Activated T-cell treated with anti-CD3 and anti-CD28 coated beads, Interleukin-2, amount 50 U/mL, for 24 hours (primary cell): Measurements from ENCODE around the gene HS6ST3.

ENCODE experiments used
- DNase-seq: peaks from one replicate; pipeline ENCODE4 v3.0.0-alpha.2; 2020
- H3K27ac Mint-ChIP-seq: 2 replicates; pipeline ENCODE4 v1.8.0; 2020; ENCODE audit warnings: mild to moderate bottlenecking, mixed read lengths
- H3K27me3 Mint-ChIP-seq: 2 replicates; pipeline ENCODE4 v1.8.0; 2020; ENCODE audit warnings: mixed read lengths
- H3K36me3 Mint-ChIP-seq: 2 replicates; pipeline ENCODE4 v1.8.0; 2020; ENCODE audit warnings: low read depth, mixed read lengths
- H3K4me1 Mint-ChIP-seq: 2 replicates; pipeline ENCODE4 v1.8.0; 2020; ENCODE audit warnings: low read depth, mixed read lengths
- H3K4me3 Mint-ChIP-seq: 2 replicates; pipeline ENCODE4 v1.8.0; 2020; ENCODE audit warnings: mild to moderate bottlenecking, moderate library complexity, mixed read lengths
- H3K9me3 Mint-ChIP-seq: 2 replicates; pipeline ENCODE4 v1.8.0; 2020; ENCODE audit warnings: mixed read lengths

The HS6ST3 gene

DNA sequence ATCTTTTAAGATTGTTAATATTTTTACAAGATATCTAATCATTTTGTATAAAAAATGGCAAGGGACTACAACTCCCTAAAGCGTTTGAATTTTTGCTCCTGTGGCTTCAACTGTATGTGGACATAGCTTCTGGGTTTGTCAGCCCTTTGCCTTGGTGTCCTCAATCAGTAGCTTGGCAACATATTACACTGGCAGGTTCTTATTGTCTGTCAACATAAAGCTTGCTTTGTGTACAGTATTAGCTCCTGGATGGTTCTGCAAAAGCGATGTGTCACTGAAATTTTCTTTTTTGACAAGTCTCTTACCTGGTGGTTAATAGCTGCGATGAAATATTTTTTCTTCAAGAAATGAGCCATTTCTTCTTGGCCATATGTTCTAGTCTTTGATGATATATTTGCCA lies 190.0 kb downstream of the HS6ST3 start:
- Mint-ChIP-seq H3K27ac (no peak overlapping the region), H3K27me3 (no peaks in the 10 kb centered on the region), H3K36me3 (no peaks in the 10 kb centered on the region), H3K4me3 (no peak overlapping the region), H3K4me1 (no peaks in the 10 kb centered on the region), H3K9me3 (peaks cover 6% of the 10 kb centered on the region)
- DNase-seq = no peak

- no peak for DNase-seq
- H3K4me1 Mint-ChIP-seq = no peaks in the 10 kb centered on the region
- H3K27me3 Mint-ChIP-seq = no peaks in the 10 kb centered on the region
- peaks cover 6% of the 10 kb centered on the region for H3K9me3 Mint-ChIP-seq
- no peak overlapping the region for H3K27ac Mint-ChIP-seq
- no peak overlapping the region for H3K4me3 Mint-ChIP-seq
- H3K36me3 Mint-ChIP-seq = no peaks in the 10 kb centered on the region
Observed at GRCh38 chr13:96284971-96285370, 195.1 kb downstream of the HS6ST3 start.

GRCh38 chr13:96285729-96286128 lies 195.8 kb downstream of the HS6ST3 start:
- Mint-ChIP-seq H3K36me3 (no peaks in the 10 kb centered on the region), H3K27me3 (no peaks in the 10 kb centered on the region), H3K4me1 (no peaks in the 10 kb centered on the region), H3K27ac (no peak overlapping the region), H3K9me3 (peaks cover 6% of the 10 kb centered on the region), H3K4me3 (no peak overlapping the region)
- no peak for DNase-seq

DNA sequence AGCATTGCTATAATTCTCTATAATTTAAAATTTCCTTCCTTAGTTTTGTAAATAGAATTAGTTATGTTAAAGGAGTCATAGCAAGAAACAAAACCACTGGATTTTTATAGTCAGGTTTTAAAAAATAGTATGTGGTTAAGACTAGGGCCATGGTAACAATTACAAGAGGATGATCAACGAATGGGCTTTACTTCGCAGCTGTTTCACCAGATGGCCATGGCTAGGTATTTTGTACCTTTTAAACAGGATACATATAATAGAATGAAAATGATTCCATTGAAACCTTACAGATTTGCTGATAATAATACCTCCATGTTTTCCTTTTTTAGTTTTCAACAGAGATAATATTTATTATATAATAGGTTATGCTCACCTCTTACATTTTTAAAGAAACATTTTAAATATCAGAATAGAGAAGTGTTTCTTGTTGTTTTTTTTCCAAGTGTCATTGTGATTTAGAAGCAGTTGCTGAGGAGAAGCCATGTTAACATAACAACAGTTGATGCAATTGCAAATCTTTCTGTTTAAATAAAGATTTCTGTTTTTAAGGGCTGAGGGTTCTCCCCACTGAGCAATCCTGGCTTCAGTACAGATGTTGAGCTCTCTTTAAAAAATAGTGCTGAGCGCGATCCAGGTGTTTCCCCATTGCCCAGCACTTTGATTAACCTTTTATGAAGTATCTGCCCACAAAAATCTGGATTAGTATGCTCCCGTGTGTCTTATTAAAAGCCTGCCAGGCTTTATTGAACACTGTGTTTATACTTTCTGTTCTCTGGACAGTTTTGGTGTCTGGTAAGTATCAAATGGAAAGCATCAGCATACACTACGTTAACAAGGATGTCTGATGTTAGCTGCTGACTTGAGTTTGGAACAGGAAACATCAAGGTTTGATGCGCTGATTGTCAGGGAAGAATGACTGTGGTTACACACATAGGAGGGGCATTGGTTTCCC lies 205.3 kb downstream of the HS6ST3 start:
- Mint-ChIP-seq H3K9me3 (peaks cover 4% of the 10 kb centered on the region), H3K27me3 (no peaks in the 10 kb centered on the region), H3K27ac (no peak overlapping the region), H3K4me1 (no peaks in the 10 kb centered on the region), H3K4me3 (no peak overlapping the region), H3K36me3 (no peaks in the 10 kb centered on the region)
- DNase-seq = no peak

DNA sequence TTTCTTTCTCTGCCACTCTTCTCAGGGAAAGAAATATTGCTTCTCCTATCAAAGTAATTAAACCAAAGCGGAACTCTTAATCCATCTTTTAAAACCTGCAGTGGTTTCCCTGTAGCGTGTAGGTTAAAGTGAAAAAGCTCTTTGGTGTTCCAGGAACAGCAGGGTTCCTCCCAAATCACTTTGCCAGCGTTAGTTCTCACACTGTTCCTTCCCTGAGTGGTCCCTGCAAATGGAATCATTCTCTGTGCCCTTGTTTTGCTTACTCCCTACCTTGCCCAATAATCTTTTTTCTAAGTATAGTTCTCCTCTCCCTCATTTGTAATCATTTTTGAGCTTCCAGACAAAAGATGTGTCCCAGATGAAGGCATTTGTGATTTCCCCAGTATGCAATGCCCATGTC lies 207.5 kb downstream of the HS6ST3 start:
- no peaks in the 10 kb centered on the region for H3K4me1 Mint-ChIP-seq
- H3K27me3 Mint-ChIP-seq = no peaks in the 10 kb centered on the region
- no peaks in the 10 kb centered on the region for H3K36me3 Mint-ChIP-seq
- DNase-seq = no peak
- peaks cover 4% of the 10 kb centered on the region for H3K9me3 Mint-ChIP-seq
- H3K4me3 Mint-ChIP-seq = no peak overlapping the region
- H3K27ac Mint-ChIP-seq = no peak overlapping the region

- Mint-ChIP-seq H3K9me3 (peaks cover 4% of the 10 kb centered on the region), H3K4me1 (no peaks in the 10 kb centered on the region), H3K36me3 (no peaks in the 10 kb centered on the region), H3K27ac (no peak overlapping the region), H3K27me3 (no peaks in the 10 kb centered on the region), H3K4me3 (no peak overlapping the region)
- DNase-seq = no peak
Observed at GRCh38 chr13:96299235-96299634, 209.3 kb downstream of the HS6ST3 start.

- H3K4me3 Mint-ChIP-seq = no peak overlapping the region
- no peaks in the 10 kb centered on the region for H3K36me3 Mint-ChIP-seq
- no peak overlapping the region for H3K27ac Mint-ChIP-seq
- no peaks in the 10 kb centered on the region for H3K27me3 Mint-ChIP-seq
- H3K4me1 Mint-ChIP-seq = no peaks in the 10 kb centered on the region
- peaks cover 4% of the 10 kb centered on the region for H3K9me3 Mint-ChIP-seq
- DNase-seq = no peak
Observed at GRCh38 chr13:96308568-96308967, 218.7 kb downstream of the HS6ST3 start.

DNA sequence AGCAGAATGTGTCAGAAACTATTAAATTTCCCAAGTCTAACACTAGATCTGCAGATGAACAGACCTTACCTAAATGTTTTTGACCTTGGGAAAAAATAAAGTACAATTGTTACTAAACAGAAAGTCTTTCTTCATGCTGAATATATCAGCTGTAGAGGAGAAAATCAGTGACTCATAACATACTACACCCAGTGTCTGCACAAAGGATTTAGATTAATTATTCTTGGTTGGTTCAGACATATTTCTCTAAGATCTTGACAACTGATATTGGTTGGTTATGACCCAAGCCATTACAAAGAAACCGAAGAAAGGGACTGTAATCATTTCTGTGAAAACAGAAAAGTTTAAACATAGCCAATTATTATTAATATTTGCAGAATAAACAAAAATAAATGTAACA lies 225.1 kb downstream of the HS6ST3 start:
- no peak for DNase-seq
- no peak overlapping the region for H3K4me3 Mint-ChIP-seq
- no peaks in the 10 kb centered on the region for H3K36me3 Mint-ChIP-seq
- H3K27ac Mint-ChIP-seq = no peak overlapping the region
- H3K4me1 Mint-ChIP-seq = no peaks in the 10 kb centered on the region
- H3K9me3 Mint-ChIP-seq = peaks cover 7% of the 10 kb centered on the region
- no peaks in the 10 kb centered on the region for H3K27me3 Mint-ChIP-seq

- H3K9me3 Mint-ChIP-seq = peaks cover 17% of the 10 kb centered on the region
- no peak overlapping the region for H3K27ac Mint-ChIP-seq
- no peak for DNase-seq
- no peaks in the 10 kb centered on the region for H3K36me3 Mint-ChIP-seq
- no peaks in the 10 kb centered on the region for H3K27me3 Mint-ChIP-seq
- no peak overlapping the region for H3K4me3 Mint-ChIP-seq
- H3K4me1 Mint-ChIP-seq = no peaks in the 10 kb centered on the region
Observed at GRCh38 chr13:96338030-96338429, 248.1 kb downstream of the HS6ST3 start.

DNA sequence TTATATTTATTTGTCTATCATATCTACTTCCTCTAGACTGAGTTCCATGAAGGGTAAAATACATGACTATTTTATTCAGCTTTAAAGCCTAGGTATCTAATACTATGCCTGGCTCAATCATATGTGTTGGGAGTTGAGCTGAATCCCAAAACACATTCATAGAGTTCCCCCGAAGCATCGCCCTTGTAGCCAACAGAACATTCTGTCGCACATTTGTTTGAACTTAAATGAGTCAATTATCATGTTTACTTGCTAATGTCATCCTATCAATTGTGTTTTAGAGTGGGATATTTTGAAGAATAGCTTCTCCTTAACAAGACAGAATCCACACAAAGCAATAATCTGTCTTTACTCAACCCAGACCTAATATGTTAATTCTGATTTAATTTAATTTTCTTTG lies 252.4 kb downstream of the HS6ST3 start:
- Mint-ChIP-seq H3K4me3 (no peak overlapping the region), H3K36me3 (no peaks in the 10 kb centered on the region), H3K27ac (no peak overlapping the region), H3K9me3 (peaks cover 9% of the 10 kb centered on the region), H3K27me3 (no peaks in the 10 kb centered on the region), H3K4me1 (no peaks in the 10 kb centered on the region)
- DNase-seq = no peak

GRCh38 chr13:96342852-96343465 lies 253.1 kb downstream of the HS6ST3 start:
- peaks cover 8% of the 10 kb centered on the region for H3K9me3 Mint-ChIP-seq
- no peak for DNase-seq
- H3K27me3 Mint-ChIP-seq = no peaks in the 10 kb centered on the region
- no peak overlapping the region for H3K27ac Mint-ChIP-seq
- H3K4me1 Mint-ChIP-seq = no peaks in the 10 kb centered on the region
- H3K36me3 Mint-ChIP-seq = no peaks in the 10 kb centered on the region
- no peak overlapping the region for H3K4me3 Mint-ChIP-seq

- DNase-seq = no peak
- H3K27ac Mint-ChIP-seq = no peak overlapping the region
- H3K27me3 Mint-ChIP-seq = no peaks in the 10 kb centered on the region
- no peak overlapping the region for H3K4me3 Mint-ChIP-seq
- H3K36me3 Mint-ChIP-seq = no peaks in the 10 kb centered on the region
- no peaks in the 10 kb centered on the region for H3K9me3 Mint-ChIP-seq
- no peaks in the 10 kb centered on the region for H3K4me1 Mint-ChIP-seq
Observed at GRCh38 chr13:96346921-96347320, 257.0 kb downstream of the HS6ST3 start.

DNA sequence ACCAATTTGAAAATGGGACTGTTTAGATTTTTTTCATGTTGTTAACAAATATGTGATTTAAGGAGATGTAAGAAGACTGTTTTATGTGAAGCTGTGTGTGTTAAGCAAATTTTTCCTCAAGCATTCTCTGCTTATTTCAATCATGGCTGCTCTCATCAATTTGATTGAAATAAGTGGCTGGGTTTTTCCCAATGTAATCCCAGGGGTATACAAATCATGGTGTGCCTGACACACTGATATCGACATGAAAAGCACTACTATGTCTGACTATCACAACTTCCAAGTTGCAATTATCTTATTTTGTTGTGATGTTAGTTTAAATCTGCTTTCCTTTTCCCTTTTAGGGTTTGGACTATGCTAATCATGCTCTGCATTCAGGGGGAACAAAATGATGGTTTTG lies 283.7 kb downstream of the HS6ST3 start:
- DNase-seq = no peak
- Mint-ChIP-seq H3K27ac (no peak overlapping the region), H3K36me3 (no peaks in the 10 kb centered on the region), H3K4me1 (no peaks in the 10 kb centered on the region), H3K9me3 (peaks cover 3% of the 10 kb centered on the region), H3K4me3 (no peak overlapping the region), H3K27me3 (no peaks in the 10 kb centered on the region)

GRCh38 chr13:96377835-96378234 lies 287.9 kb downstream of the HS6ST3 start:
- no peak for DNase-seq
- Mint-ChIP-seq H3K4me3 (no peak overlapping the region), H3K4me1 (no peaks in the 10 kb centered on the region), H3K27me3 (no peaks in the 10 kb centered on the region), H3K9me3 (no peaks in the 10 kb centered on the region), H3K36me3 (no peaks in the 10 kb centered on the region), H3K27ac (no peak overlapping the region)

GRCh38 chr13:96379967-96380366 lies 290.1 kb downstream of the HS6ST3 start:
- Mint-ChIP-seq H3K4me1 (no peaks in the 10 kb centered on the region), H3K9me3 (no peaks in the 10 kb centered on the region), H3K27ac (no peak overlapping the region), H3K36me3 (no peaks in the 10 kb centered on the region), H3K4me3 (no peak overlapping the region), H3K27me3 (no peaks in the 10 kb centered on the region)
- DNase-seq = no peak
